ENCODE results near the gene APCDD1L. TPM values are rescaled to one million over a fixed set of nuclear protein-coding genes. Genes with fewer than 3 reads are reported as not detected.
"Not testable (repeated sequence)": the region's sequence is repeated elsewhere in the genome, so short reads cannot be mapped to it uniquely, and the experiment has no call there.

APCDD1L gene
- total RNA-seq, 1 donor from 2014 or later, result not detected

- H3K36me3 Mint-ChIP-seq (ENCODE audit: unreplicated experiment), result no peaks in the 10 kb centered on the region
Measured at GRCh38 chr20:58431134-58431533, 84.1 kb downstream of the APCDD1L start.

GRCh38 chr20:58429303-58429702 lies 85.9 kb downstream of the APCDD1L start:
- H3K27me3 Mint-ChIP-seq (ENCODE audit: unreplicated experiment), result peaks cover 1% of the 10 kb centered on the region
- no peak for TF ChIP-seq CTCF (IDR thresholded peaks at IDR 0.05; ENCODE audit: partially characterized antibody, unreplicated experiment)
- peaks cover 2% of the 10 kb centered on the region for H3K9me3 Mint-ChIP-seq (ENCODE audit: unreplicated experiment)
- H3K4me1 Mint-ChIP-seq (ENCODE audit: low read depth, unreplicated experiment), result peaks cover 11% of the 10 kb centered on the region
- H3K4me3 Mint-ChIP-seq (ENCODE audit: unreplicated experiment), result no peak overlapping the region
- H3K27ac Mint-ChIP-seq (ENCODE audit: unreplicated experiment), result no peak overlapping the region
- no peaks in the 10 kb centered on the region for H3K36me3 Mint-ChIP-seq (ENCODE audit: unreplicated experiment)
- DNase-seq, result no peak

More at GRCh38 chr20:58431134-58431533, 84.1 kb downstream of the APCDD1L start:
- no peaks in the 10 kb centered on the region for H3K9me3 Mint-ChIP-seq (ENCODE audit: unreplicated experiment)
- TF ChIP-seq CTCF (IDR thresholded peaks at IDR 0.05; ENCODE audit: partially characterized antibody, unreplicated experiment), result no peak
- no peak overlapping the region for H3K4me3 Mint-ChIP-seq (ENCODE audit: unreplicated experiment)
- H3K4me1 Mint-ChIP-seq (ENCODE audit: low read depth, unreplicated experiment), result peaks cover 5% of the 10 kb centered on the region
- no peak overlapping the region for H3K27ac Mint-ChIP-seq (ENCODE audit: unreplicated experiment)
- DNase-seq, result no peak
- H3K27me3 Mint-ChIP-seq (ENCODE audit: unreplicated experiment), result no peaks in the 10 kb centered on the region

GRCh38 chr20:58428364-58428763 lies 86.8 kb downstream of the APCDD1L start:
- Mint-ChIP-seq H3K9me3 (ENCODE audit: unreplicated experiment) (peaks cover 2% of the 10 kb centered on the region), H3K4me3 (ENCODE audit: unreplicated experiment) (no peak overlapping the region), H3K27ac (ENCODE audit: unreplicated experiment) (no peak overlapping the region), H3K27me3 (ENCODE audit: unreplicated experiment) (peaks cover 1% of the 10 kb centered on the region), H3K36me3 (ENCODE audit: unreplicated experiment) (no peaks in the 10 kb centered on the region), H3K4me1 (ENCODE audit: low read depth, unreplicated experiment) (peaks cover 14% of the 10 kb centered on the region)
- no peak for DNase-seq
- TF ChIP-seq CTCF (IDR thresholded peaks at IDR 0.05; ENCODE audit: partially characterized antibody, unreplicated experiment), result no peak

- not testable (repeated sequence) for H3K4me1 Mint-ChIP-seq (ENCODE audit: low read depth, unreplicated experiment); H3K4me3 Mint-ChIP-seq (ENCODE audit: unreplicated experiment); H3K27ac Mint-ChIP-seq (ENCODE audit: unreplicated experiment); H3K27me3 Mint-ChIP-seq (ENCODE audit: unreplicated experiment); H3K9me3 Mint-ChIP-seq (ENCODE audit: unreplicated experiment); H3K36me3 Mint-ChIP-seq (ENCODE audit: unreplicated experiment); DNase-seq
Measured at GRCh38 chr20:58427571-58427970, 87.6 kb downstream of the APCDD1L start.

- Mint-ChIP-seq H3K27me3 (ENCODE audit: unreplicated experiment) (peaks cover 1% of the 10 kb centered on the region), H3K4me3 (ENCODE audit: unreplicated experiment) (no peak overlapping the region), H3K9me3 (ENCODE audit: unreplicated experiment) (peaks cover 2% of the 10 kb centered on the region), H3K27ac (ENCODE audit: unreplicated experiment) (no peak overlapping the region), H3K4me1 (ENCODE audit: low read depth, unreplicated experiment) (peaks cover 10% of the 10 kb centered on the region), H3K36me3 (ENCODE audit: unreplicated experiment) (no peaks in the 10 kb centered on the region)
- DNase-seq, result no peak
- TF ChIP-seq CTCF (IDR thresholded peaks at IDR 0.05; ENCODE audit: partially characterized antibody, unreplicated experiment), result no peak
Measured at GRCh38 chr20:58424218-58424969, 90.8 kb downstream of the APCDD1L start.
